Activated CD4-positive, alpha-beta T cell treated with anti-CD3 and anti-CD28 coated beads, Interleukin-2, Interleukin-4, amounts not matched to agents 100 ng/mL and 50 ng/mL, durations not matched to agents 16 hours and 8 hours (primary cell): Measurements from ENCODE around the gene KCNAB1.
"Not testable (repeated sequence)": the region's sequence is repeated elsewhere in the genome, so short reads cannot be mapped to it uniquely, and the experiment has no call there.

Experiments
- DNase-seq: peaks from one replicate; pipeline ENCODE4 v3.0.0-alpha.2; 2020; ENCODE audit warnings: low spot score

Gene KCNAB1

GRCh38 chr3:156120528-156121251 is at the start of gene KCNAB1:
TSS of gene KCNAB1 (plus strand) at chr3:156120578.
- no peak for DNase-seq

- DNase-seq: no peak
These were observed 49.3 kb upstream of the KCNAB1 start for GRCh38 chr3:156071031-156071430.

DNA sequence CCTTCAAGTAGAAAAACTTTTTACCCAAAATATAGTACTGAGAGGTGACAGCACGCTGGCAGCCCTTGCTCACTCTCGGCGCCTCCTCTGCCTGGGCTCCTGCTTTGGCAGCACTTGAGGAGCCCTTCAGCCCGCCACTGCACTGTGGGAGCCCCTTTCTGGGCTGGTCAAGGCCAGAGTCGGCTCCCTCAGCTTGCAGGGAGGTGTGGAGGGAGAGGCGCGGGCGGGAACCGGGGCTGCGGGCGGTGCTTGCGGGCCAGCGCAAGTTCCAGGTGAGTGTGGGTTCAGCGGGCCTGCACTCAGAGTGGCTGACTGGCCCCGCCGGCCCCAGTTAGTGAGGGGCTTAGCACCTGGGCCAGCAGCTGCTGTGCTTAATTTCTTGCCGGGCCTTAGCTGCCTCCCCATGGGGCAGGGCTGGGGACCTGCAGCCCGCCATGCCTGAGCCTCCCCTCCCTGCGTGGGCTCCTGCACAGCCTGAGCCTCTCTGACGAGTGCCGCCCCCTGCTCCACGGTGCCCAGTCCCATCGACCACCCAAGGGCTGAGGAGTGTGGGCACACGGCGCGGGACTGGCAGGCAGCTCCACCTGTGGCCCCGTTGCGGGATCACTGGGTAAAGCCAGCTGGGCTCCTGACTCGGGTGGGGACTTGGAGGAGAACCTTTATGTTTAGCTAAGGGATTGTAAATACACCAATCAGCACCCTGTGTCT is 47.3 kb upstream of the KCNAB1 start:
- DNase-seq: not testable (repeated sequence)

- DNase-seq: no peak
These were observed 30.3 kb upstream of the KCNAB1 start for GRCh38 chr3:156090126-156090525.

DNA sequence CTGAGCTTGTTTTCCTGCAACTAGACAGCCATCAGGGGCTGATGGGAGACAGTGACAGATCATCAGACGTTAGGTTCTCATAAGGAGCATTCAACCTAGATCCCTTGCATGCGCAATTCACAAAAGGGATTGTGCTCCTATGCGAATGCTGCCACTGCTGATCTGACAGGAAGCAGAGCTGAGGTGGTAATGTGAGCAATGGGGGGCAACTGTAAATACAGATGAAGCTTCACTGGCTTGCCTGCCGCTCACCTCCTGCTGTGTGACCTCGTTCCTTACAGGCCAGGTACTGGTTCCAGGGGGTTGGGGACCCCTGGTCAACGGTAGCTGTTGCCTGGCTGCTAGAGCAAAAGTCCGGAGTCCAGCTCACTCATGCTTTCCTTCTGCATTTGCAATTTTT is 26.4 kb upstream of the KCNAB1 start:
- no peak for DNase-seq

GRCh38 chr3:156094391-156094790 is 26.0 kb upstream of the KCNAB1 start:
- no peak for DNase-seq

- DNase-seq: not testable (repeated sequence)
These were observed 24.7 kb upstream of the KCNAB1 start for GRCh38 chr3:156095652-156096051.

GRCh38 chr3:156098437-156099035 is 21.8 kb upstream of the KCNAB1 start:
- no peak for DNase-seq

GRCh38 chr3:156099348-156099747 is 21.0 kb upstream of the KCNAB1 start:
- DNase-seq: not testable (repeated sequence)

GRCh38 chr3:156099984-156100383 is 20.4 kb upstream of the KCNAB1 start:
- not testable (repeated sequence) for DNase-seq

DNA sequence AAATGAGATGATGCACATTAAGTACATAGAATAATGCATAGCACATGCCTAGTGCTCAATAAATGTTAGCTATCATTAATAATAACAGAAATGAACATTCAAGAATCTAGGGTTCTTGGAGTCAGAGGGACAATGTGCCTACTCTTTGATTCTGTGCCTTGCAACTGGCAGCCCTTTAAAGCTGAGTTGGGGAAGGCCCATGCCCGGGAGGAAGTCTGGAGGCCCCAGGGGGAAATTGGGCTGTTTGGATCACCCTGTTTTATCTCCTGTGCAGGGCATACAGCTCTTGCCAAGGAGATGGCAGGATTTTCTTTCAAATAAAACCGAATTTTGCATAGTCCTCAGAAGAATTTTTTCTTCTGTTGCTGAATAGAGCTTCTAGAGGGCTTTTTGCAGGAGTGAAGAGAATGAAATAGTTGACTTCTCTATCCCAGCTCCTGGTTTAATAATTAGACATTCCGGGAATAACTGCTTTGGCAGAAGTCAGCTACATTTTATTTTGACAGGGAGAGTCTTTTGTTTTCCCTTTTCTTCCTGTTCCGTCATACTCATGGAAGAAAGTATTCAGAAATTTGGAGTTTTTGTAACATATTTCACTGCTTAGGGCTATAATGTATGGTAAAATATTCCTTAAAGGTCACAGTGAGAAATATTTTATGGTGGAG is 18.0 kb upstream of the KCNAB1 start:
- DNase-seq: no peak

GRCh38 chr3:156106721-156107373 is 13.5 kb upstream of the KCNAB1 start:
- DNase-seq: no peak

GRCh38 chr3:156107504-156107903 is 12.9 kb upstream of the KCNAB1 start:
- DNase-seq: no peak

DNA sequence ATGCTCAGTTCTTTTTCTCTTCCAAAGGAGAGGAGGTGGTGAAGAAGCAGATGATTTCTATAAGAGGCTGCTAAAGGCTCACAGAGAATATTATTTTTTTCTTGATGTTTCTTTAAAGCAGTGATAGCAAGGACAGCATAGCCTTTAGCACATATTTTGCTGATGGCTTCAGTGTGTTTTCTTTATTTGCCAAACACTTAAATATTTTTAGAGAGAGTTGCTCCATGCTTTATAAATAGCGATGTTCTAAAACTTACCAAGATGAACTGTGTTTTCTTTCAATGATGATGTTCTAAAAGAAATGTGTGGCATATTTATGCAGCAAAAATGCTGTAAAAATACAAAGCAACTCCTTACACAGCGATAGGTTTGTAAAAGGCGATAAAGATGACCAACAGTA is 11.8 kb upstream of the KCNAB1 start:
- no peak for DNase-seq

DNA sequence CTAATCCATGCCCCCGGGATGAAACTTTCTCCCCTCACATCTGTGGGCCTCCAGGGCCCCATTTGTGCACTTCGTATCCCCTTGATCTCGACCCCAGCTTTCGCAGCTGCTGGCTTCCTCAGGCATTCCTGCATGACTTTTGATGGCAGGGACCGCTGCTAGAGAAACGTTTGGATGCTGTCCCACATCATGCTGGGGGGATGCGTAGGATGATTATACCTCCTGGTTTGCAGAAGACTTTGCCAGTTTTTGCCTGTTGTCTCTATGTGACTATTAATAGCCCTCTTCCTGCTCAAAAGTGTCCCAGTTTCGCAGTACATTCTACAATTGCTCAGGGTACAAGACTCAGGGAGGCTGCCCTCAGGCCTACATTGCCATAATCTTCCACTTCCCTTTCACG is 10.4 kb upstream of the KCNAB1 start:
- no peak for DNase-seq

DNA sequence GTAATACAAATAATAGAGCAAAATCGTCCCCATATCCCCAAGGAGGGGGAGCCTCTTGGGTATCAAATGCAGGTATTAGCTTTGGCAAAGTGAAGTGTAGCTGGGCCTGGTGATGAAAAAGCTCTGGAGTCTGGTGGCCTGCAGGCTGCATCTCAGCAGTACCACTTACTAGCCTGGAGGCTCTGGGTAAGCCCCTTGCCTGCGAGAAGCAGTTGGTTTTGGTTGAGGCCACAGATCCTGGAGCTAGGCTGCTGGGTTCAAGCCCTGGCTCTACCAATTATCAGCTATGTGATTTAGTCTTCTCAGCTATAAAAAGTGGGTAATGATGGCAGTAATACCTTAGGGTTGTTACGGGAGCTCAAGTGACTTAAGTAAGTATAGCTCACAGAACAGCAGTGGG is 6.1 kb downstream of the KCNAB1 start:
- DNase-seq: no peak

DNA sequence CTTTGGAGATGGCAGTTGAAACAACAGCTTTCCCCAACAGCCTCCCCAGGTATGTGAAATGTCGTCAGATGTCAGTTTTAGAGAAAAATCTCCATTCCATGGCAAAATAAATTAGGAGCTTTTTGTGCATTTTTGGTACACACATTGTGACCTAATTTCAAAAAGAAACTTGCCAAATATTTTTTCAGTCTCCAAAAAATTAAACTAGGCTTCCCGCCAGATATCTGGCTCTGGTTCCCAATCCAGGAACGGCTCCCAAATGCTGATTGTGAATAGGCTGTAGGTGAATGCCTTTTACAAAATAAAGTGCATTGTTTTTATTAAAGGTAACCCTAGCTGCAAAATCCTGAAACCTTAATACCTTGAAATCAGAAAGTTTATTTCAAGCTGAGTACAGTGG is 10.9 kb downstream of the KCNAB1 start:
- DNase-seq: no peak

DNA sequence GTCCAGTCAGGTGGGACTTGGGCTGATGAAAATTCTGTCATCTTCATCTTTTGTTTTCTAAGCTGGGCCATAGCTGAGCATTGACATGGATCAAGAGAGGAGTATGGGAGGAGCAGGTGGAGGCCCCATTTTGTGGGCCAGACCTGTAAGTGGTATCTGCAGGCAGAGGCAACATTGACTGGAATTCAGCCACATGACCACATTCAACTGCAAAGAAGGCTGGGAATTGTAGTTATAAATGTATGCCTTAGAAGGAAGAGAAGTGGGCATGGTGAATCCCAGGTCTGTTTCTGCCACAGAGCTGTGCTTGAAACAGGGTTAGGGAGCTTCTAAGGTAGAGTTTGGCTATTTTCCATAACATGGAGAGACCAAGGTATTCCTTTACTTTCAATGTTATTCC is 11.4 kb downstream of the KCNAB1 start:
- no peak for DNase-seq

DNA sequence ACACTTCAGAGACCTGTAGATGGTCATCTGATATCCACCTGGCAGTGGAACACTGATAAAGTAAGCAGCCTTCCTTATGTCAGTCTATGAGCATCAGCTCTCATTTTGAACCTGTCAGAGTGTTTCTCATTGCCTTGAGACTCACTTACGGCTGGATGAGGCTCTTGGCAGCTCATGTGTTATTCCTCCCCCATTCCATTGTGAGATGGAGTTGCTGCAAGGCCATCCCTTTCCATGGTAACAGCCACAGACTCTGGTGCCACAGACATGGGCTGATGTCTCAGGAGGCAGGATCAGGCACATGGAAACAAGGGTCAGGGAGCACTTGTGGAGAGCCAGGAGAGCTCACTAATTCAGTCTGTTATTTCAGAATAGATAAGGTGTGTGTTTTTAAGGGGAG is 11.9 kb downstream of the KCNAB1 start:
- DNase-seq: no peak

DNA sequence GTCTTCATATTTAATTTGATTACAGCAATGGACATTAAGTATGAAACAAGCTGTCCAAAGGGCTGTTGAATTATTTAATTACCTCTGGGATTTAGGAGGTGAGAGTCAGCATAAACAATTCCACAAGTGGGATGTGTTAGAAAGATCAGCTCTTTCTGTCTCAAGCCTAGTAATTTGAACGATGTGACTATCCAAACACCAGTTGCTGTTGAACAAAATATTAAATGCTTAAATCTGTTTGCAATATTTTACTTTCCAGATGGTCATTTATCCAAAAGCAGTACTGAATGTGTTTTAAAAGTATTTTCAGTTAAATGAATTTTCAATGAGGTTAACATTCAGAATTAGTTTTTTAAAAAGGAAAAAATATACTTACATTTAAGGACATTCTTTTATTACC is 12.7 kb downstream of the KCNAB1 start:
- DNase-seq: no peak

DNA sequence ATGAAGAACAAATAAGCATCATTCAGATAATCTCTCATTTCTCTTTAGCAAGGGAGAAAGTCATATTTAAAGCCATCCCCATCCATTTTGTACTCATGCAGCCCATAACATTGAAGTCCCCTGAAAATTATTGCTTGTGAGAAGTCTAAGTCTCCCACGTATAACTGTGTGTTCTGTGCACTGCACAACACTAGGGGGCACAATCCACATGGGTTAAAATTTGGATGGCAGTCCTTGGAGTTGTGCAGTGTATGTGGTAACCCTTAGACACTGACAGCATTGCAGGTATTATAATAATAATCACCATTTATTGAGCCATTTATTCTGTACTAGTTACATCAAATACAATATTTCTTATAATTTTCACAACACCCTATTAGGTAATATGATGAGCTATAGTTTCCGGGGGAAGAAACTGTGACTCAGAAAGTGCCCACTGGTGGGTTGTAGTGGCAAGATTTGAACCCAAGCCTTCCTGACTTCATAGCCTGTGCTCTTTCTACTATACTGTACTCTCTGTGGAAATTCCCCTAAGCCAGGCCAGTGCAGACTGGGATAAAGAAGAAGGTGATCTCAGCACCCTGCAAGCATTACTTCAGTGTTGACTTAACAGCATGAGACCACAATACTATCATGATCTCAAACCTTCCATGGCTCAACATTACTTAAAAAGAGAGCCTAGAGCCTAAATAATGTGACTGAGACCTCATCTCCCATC is 15.7 kb downstream of the KCNAB1 start:
- peak; percentile 7 for DNase-seq

DNA sequence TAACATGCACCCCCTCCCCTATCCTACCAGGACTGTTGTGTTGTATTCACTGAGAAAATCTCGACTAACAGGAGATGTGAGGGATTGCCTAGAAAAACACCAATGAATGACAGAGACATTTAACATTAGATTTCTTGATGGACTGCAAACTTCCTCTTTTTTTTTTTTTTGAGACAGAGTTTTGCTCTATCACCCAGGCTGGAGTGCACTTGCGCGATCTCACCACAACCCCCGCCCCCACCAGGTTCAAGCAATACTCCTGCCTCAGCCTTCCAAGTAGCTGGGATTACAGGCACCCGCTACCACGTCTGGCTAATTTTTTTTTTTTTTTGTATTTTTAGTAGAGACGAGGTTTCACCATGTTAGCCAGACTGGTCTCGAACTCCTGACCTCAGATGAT is 17.0 kb downstream of the KCNAB1 start:
- not testable (repeated sequence) for DNase-seq
